A673 (cell line): ENCODE results near the gene LCN9. TPM values are rescaled to one million over a fixed set of nuclear protein-coding genes. Genes with fewer than 3 reads are reported as not detected.

Experiments used
- BruUV-seq: library from RNA; stranded (reverse); fragments of 400-500 nt; replicated peaks from 2 replicates; lab custom pipeline; 2021; lab: Mats Ljungman, UMichigan
- CTCF ChIA-PET: fragments of 300-600 bp; sonication (Branson Sonifier 250); formaldehyde crosslinking; loops from one replicate; lab custom pipeline; 2022; ENCODE audit warnings: antibody characterized with exemption; lab: Charles Lee
- POLR2A ChIA-PET: fragments of 300-600 bp; sonication (Branson Sonifier 250); formaldehyde crosslinking; loops from one replicate; lab custom pipeline; 2022; ENCODE audit warnings: antibody characterized with exemption; ENCODE audit not compliant: low non-redundant PET; lab: Charles Lee
- DNase-seq: peaks from one replicate; pipeline ENCODE4 v3.0.0-alpha.2; 2015; ENCODE audit warnings: low spot score
- H3K27ac ChIP-seq: fragments of 200-600 bp; sonication (generic); 2 replicates; pipeline ENCODE4 v1.5.1; 2016; ENCODE audit warnings: mixed run types, low read depth, mild to moderate bottlenecking, mixed read lengths, antibody characterized with exemption, low read length; ENCODE audit not compliant: poor library complexity, severe bottlenecking
- H3K27me3 ChIP-seq: fragments of 200-600 bp; sonication (generic); replicated peaks from 2 replicates; pipeline ENCODE4 v1.6.1; 2017; ENCODE audit warnings: mixed run types, low read depth, mild to moderate bottlenecking, mixed read lengths, antibody characterized with exemption, low read length; ENCODE audit not compliant: insufficient read depth, poor library complexity
- H3K36me3 ChIP-seq: fragments of 200-600 bp; sonication (generic); 2 replicates; pipeline ENCODE4 v1.6.1; 2016; ENCODE audit warnings: mixed run types, mild to moderate bottlenecking, mixed read lengths, antibody characterized with exemption, low read length; ENCODE audit not compliant: insufficient read depth, poor library complexity, severe bottlenecking
- H3K4me1 ChIP-seq: fragments of 200-600 bp; sonication (generic); 2 replicates; pipeline ENCODE4 v1.6.1; 2017; ENCODE audit warnings: mixed run types, mild to moderate bottlenecking, mixed read lengths, antibody characterized with exemption, low read length; ENCODE audit not compliant: insufficient read depth, poor library complexity, severe bottlenecking
- H3K4me3 ChIP-seq: fragments of 200-600 bp; sonication (generic); 2 replicates; pipeline ENCODE4 v1.5.1; 2016; ENCODE audit warnings: low read depth, mixed run types, mild to moderate bottlenecking, mixed read lengths, low read length; ENCODE audit not compliant: poor library complexity, severe bottlenecking
- H3K9me3 ChIP-seq: fragments of 200-600 bp; sonication (generic); 2 replicates; pipeline ENCODE4 v1.6.1; 2016; ENCODE audit warnings: mixed run types, low read depth, mild to moderate bottlenecking, mixed read lengths, antibody characterized with exemption, low read length; ENCODE audit not compliant: poor library complexity, severe bottlenecking
- EZH2 ChIP-seq: fragments of 200-600 bp; sonication (generic); IDR thresholded peaks from 2 replicates; pipeline ENCODE4 v1.6.1; 2017; ENCODE audit warnings: borderline replicate concordance, low read depth, mild to moderate bottlenecking, mixed read lengths, antibody characterized with exemption, low read length; ENCODE audit not compliant: poor library complexity, severe bottlenecking
- intact Hi-C: fragments of 100-400 bp; cut with micrococcal nuclease; formaldehyde crosslinking; loops from one replicate; pipeline ENCODE4 v1.10.0; 2022; ENCODE audit not compliant: unreplicated experiment
- total RNA-seq: library from RNA; stranded (reverse); gene quantifications from 2 replicates; pipeline ENCODE4 v1.2.3, GENCODE V29; 2021
- TF ChIP-seq, protein P1 (sequence below): fragments of 300-800, 200-600 bp; sonication (generic); conservative IDR thresholded peaks from 2 replicates; pipeline ENCODE4 v1.5.1; 2017; ENCODE audit warnings: low read depth, mild to moderate bottlenecking, antibody characterized with exemption, low read length, moderate library complexity, mixed read lengths

Gene LCN9
- total RNA-seq, 1 experiment from 2014 or later, result not detected

GRCh38 chr9:135711881-135712280 lies 48.8 kb downstream of the LCN9 start:
- no peak for DNase-seq

DNA sequence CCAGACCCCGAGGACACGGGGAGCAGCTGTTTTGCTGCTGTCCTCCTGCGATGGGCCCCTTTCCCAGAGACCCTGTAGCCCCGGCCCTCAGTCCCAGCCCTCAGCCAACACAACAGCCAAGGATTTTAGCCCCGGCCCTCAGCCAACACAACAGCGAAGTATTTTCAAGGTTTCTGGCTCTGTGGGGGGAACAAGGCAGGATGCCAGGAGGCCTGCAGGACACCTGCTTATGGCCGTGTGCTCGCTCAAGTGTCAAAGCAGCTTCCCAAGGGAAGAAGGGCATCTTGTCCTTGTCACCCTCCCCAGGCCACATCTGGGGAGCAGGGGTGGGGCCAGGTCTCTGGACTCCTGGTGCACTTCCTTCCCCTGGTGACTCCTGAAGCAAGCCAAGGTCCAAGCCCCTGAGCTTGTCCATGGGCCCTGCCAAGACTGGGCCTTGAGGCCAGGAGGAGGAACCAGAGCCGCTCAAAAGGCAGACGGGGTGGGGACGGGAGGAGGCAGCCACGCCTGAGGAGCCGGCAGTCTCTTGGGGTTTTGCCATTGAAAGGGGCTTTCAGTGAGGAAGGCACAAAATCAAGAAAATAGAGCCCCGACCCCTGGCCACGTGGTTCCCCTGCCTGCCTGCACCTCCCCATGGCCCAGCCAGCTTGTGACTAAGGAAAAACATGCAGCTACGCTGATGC lies 49.6 kb downstream of the LCN9 start:
- H3K36me3 ChIP-seq, result no peaks in the 10 kb centered on the region
- H3K27ac ChIP-seq, result no peak overlapping the region
- TF ChIP-seq EZH2, result no peak
- TF ChIP-seq, protein P1, sequence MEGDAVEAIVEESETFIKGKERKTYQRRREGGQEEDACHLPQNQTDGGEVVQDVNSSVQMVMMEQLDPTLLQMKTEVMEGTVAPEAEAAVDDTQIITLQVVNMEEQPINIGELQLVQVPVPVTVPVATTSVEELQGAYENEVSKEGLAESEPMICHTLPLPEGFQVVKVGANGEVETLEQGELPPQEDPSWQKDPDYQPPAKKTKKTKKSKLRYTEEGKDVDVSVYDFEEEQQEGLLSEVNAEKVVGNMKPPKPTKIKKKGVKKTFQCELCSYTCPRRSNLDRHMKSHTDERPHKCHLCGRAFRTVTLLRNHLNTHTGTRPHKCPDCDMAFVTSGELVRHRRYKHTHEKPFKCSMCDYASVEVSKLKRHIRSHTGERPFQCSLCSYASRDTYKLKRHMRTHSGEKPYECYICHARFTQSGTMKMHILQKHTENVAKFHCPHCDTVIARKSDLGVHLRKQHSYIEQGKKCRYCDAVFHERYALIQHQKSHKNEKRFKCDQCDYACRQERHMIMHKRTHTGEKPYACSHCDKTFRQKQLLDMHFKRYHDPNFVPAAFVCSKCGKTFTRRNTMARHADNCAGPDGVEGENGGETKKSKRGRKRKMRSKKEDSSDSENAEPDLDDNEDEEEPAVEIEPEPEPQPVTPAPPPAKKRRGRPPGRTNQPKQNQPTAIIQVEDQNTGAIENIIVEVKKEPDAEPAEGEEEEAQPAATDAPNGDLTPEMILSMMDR, result no peak
- H3K4me3 ChIP-seq, result no peak overlapping the region
- ChIA-PET CTCF (no interaction called here), POLR2A (no interaction called here)
- DNase-seq, result no peak
- H3K9me3 ChIP-seq, result no peaks in the 10 kb centered on the region
- intact Hi-C loops, result no loop called here
- no TSS peak for BruUV-seq
- H3K4me1 ChIP-seq, result peaks cover 5% of the 10 kb centered on the region
- H3K27me3 ChIP-seq, result peaks cover 35% of the 10 kb centered on the region

More at GRCh38 chr9:135711881-135712280, 48.8 kb downstream of the LCN9 start:
- no peak overlapping the region for H3K4me3 ChIP-seq
- ChIA-PET CTCF (no interaction called here), POLR2A (no interaction called here)
- no peaks in the 10 kb centered on the region for H3K36me3 ChIP-seq
- TF ChIP-seq, protein P1, result no peak
- TF ChIP-seq EZH2, result no peak
- no TSS peak for BruUV-seq
- intact Hi-C loops, result no loop called here
- peaks cover 35% of the 10 kb centered on the region for H3K27me3 ChIP-seq
- no peak overlapping the region for H3K27ac ChIP-seq
- H3K9me3 ChIP-seq, result no peaks in the 10 kb centered on the region
- peaks cover 5% of the 10 kb centered on the region for H3K4me1 ChIP-seq

DNA sequence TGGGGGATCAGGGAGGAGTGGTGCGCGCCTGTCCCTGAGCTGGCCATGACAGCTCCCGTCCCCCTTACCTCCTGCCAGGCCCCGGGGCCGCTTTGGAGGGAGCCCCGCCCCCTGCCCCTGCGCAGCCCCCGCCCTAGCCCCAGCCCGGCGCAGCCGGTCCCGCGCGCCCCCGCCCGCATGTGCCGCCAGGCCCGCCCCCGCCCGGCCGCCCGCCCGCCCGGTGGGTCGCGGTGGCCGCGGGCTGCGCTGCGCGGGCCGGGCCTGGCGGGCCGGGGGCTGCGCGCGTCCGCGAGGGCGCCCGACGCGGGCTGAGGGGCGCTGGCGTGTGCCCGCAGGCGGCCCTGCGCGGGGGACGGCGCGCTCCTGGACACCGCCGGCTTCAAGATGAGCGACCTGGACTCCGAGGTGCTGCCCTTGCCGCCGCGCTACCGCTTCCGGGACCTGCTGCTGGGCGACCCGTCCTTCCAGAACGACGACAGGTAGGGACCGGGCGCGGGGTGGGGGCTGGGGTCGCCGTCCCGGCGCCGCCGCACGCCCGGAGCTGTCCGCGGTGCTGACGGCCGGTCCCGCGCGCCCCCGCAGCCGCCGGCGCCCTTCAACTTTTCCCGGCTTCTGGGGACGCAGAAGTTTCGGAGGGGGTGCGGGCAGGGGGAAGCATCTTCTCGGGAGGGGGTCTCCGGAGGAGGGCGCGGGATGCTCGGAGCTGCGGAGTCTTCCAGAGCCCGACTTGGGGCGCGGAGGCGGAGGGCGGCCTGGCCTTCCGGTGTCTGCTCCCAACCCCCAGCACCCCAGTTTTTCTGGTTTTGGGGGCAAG lies 51.3 kb downstream of the LCN9 start:
- no TSS peak for BruUV-seq
- H3K36me3 ChIP-seq, result no peaks in the 10 kb centered on the region
- TF ChIP-seq, protein P1, result no peak
- peak; percentile 34 for TF ChIP-seq EZH2
- CTCF ChIA-PET, result no interaction called here
- no peak for DNase-seq
- H3K4me3 ChIP-seq, result no peak overlapping the region
- peaks cover 5% of the 10 kb centered on the region for H3K4me1 ChIP-seq
- intact Hi-C loops, result no loop called here
- peaks cover 35% of the 10 kb centered on the region for H3K27me3 ChIP-seq
- no peaks in the 10 kb centered on the region for H3K9me3 ChIP-seq
- H3K27ac ChIP-seq, result no peak overlapping the region
- POLR2A ChIA-PET, result no interaction called here
